H1 (cell line): Measurements from ENCODE around the gene CCNE1. TPM values are rescaled to one million over a fixed set of nuclear protein-coding genes. Genes with fewer than 3 reads are reported as not detected.
A peak's percentile ranks its signal among the peaks of the same experiment; 100 is the strongest.

ENCODE experiments used
- CTCF ChIA-PET: fragments of 300-600 bp; sonication (Branson Sonifier 250); formaldehyde crosslinking; loops from one replicate; lab custom pipeline; 2021; ENCODE audit not compliant: partially characterized antibody; lab: Charles Lee
- POLR2A ChIA-PET: fragments of 300-600 bp; sonication (Branson Sonifier 250); formaldehyde crosslinking; loops from one replicate; lab custom pipeline; 2021; ENCODE audit warnings: inconsistent platforms; ENCODE audit not compliant: partially characterized antibody; lab: Charles Lee
- DNase-seq, 2 experiments: peaks; one replicate each; pipeline versions ENCODE4 v3.0.0 to v3.0.0-alpha.2; 2010 to 2022; ENCODE audit warnings: low spot score in 2 of 2, low read depth in 1 of 2, mixed read lengths in 1 of 2
- FAIRE-seq: peaks from 2 replicates; lab custom pipeline; 2011; peaks lifted over from hg19 to GRCh38; lab: Jason Lieb, UNC
- H2AFZ ChIP-seq: 2 replicates; pipeline ENCODE4 v1.8.1; 2012; ENCODE audit warnings: low read length, inconsistent platforms
- H2AK5ac ChIP-seq: 2 replicates; pipeline ENCODE4 v1.6.1; 2013; ENCODE audit warnings: low read depth, low read length
- H2BK120ac ChIP-seq: replicated peaks from 2 replicates; pipeline ENCODE3; 2013; ENCODE audit warnings: low read depth, low read length, inconsistent platforms
- H2BK12ac ChIP-seq: 2 replicates; pipeline ENCODE4 v1.6.1; 2013; ENCODE audit warnings: low read depth, low read length
- H2BK15ac ChIP-seq: 2 replicates; pipeline ENCODE4 v1.6.1; 2013; ENCODE audit warnings: low read length
- H2BK20ac ChIP-seq: 2 replicates; pipeline ENCODE4 v1.6.1; 2013; ENCODE audit warnings: low read length
- H2BK5ac ChIP-seq: 2 replicates; pipeline ENCODE4 v1.6.1; 2013; ENCODE audit warnings: low read depth, low read length
- H3K14ac ChIP-seq: 2 replicates; pipeline ENCODE4 v1.6.1; 2013; ENCODE audit warnings: inconsistent platforms; ENCODE audit not compliant: insufficient read length
- H3K18ac ChIP-seq: 2 replicates; pipeline ENCODE4 v1.6.1; 2013; ENCODE audit warnings: low read length; ENCODE audit errors: extremely low read depth
- H3K23ac ChIP-seq: 2 replicates; pipeline ENCODE4 v1.6.1; 2013; ENCODE audit warnings: inconsistent platforms; ENCODE audit not compliant: insufficient read length
- H3K23me2 ChIP-seq: 2 replicates; pipeline ENCODE4 v1.6.1; 2013; ENCODE audit warnings: low read depth, low read length
- H3K27ac ChIP-seq: 2 replicates; pipeline ENCODE4 v1.6.1; 2011; ENCODE audit warnings: low read depth, low read length, inconsistent platforms
- H3K27me3 ChIP-seq, 4 experiments: replicated peaks in 1 of 4; 1 replicate in 1 of 4; 2 replicates in 3 of 4; pipeline versions ENCODE4 v1.6.1 to v1.8.1; 2011 to 2013; ENCODE audit warnings: low read length in 3 of 4, mild to moderate bottlenecking in 3 of 4, inconsistent platforms in 2 of 4, mixed read lengths in 2 of 4, moderate library complexity in 1 of 4; ENCODE audit not compliant: control insufficient read depth in 3 of 4, insufficient read depth in 3 of 4; ENCODE audit errors: extremely low read depth in 1 of 4
- H3K36me3 ChIP-seq, 4 experiments: 2 replicates each; pipeline versions ENCODE4 v1.6.1 to v1.8.1; 2011 to 2013; ENCODE audit warnings: mild to moderate bottlenecking in 4 of 4, low read length in 3 of 4, moderate library complexity in 2 of 4, control low read depth in 1 of 4, inconsistent platforms in 1 of 4; ENCODE audit not compliant: insufficient read depth in 4 of 4, control insufficient read depth in 2 of 4
- H3K4ac ChIP-seq: replicated peaks from 2 replicates; pipeline ENCODE3; 2013; ENCODE audit warnings: low read length, low read depth, mixed read lengths, inconsistent platforms; ENCODE audit not compliant: insufficient read length
- H3K4me1 ChIP-seq, 4 experiments: replicated peaks in 1 of 4; 1 replicate in 1 of 4; 2 replicates in 3 of 4; pipeline versions ENCODE4 v1.6.1 to v1.8.1; 2011 to 2013; ENCODE audit warnings: low read length in 3 of 4, inconsistent platforms in 2 of 4, mixed read lengths in 1 of 4; ENCODE audit not compliant: insufficient read depth in 4 of 4, control insufficient read depth in 3 of 4
- H3K4me2 ChIP-seq, 2 experiments: 2 replicates each; pipeline versions ENCODE4 v1.6.1 to v1.8.1; 2011 to 2013; ENCODE audit warnings: low read depth in 2 of 2, low read length in 2 of 2, control low read depth in 1 of 2, inconsistent platforms in 1 of 2, mild to moderate bottlenecking in 1 of 2; ENCODE audit not compliant: insufficient read depth in 1 of 2
- H3K4me3 ChIP-seq, 4 experiments: fragments of 200-600, 300-600 bp in 1 of 4; sonication (generic), shearing (Covaris generic), sonication (Bioruptor Twin) in 1 of 4; 2 replicates each; pipeline versions ENCODE4 v1.5.1 to v1.8.1; 2011 to 2016; ENCODE audit warnings: low read length in 4 of 4, low read depth in 3 of 4, control low read depth in 2 of 4, inconsistent platforms in 2 of 4, mild to moderate bottlenecking in 2 of 4, mixed read lengths in 1 of 4, moderate library complexity in 1 of 4; ENCODE audit not compliant: insufficient read depth in 2 of 4; ENCODE audit errors: extremely low read depth in 1 of 4
- H3K56ac ChIP-seq: replicated peaks from 2 replicates; pipeline ENCODE3; 2013; ENCODE audit warnings: low read depth, mild to moderate bottlenecking, mixed read lengths, low read length, inconsistent platforms; ENCODE audit not compliant: insufficient read length
- H3K79me1 ChIP-seq: 2 replicates; pipeline ENCODE4 v1.6.1; 2013; ENCODE audit warnings: low read depth, low read length, control low read depth
- H3K79me2 ChIP-seq, 2 experiments: 2 replicates each; pipeline versions ENCODE4 v1.6.1 to v1.8.1; 2012 to 2013; ENCODE audit warnings: low read length in 2 of 2, mild to moderate bottlenecking in 2 of 2, inconsistent platforms in 1 of 2; ENCODE audit not compliant: insufficient read depth in 2 of 2, control insufficient read depth in 1 of 2
- H3K9ac ChIP-seq, 4 experiments: replicated peaks in 1 of 4; 1 replicate in 1 of 4; 2 replicates in 3 of 4; pipeline versions ENCODE4 v1.6.1 to v1.8.1; 2011 to 2013; ENCODE audit warnings: low read depth in 3 of 4, low read length in 3 of 4, control low read depth in 2 of 4, mild to moderate bottlenecking in 2 of 4, moderate library complexity in 2 of 4, inconsistent platforms in 1 of 4; ENCODE audit errors: extremely low read depth in 1 of 4
- H3K9me3 ChIP-seq, 2 experiments: 2 replicates each; pipeline versions ENCODE4 v1.6.1 to v1.8.1; 2012 to 2013; ENCODE audit warnings: mild to moderate bottlenecking in 2 of 2, moderate library complexity in 2 of 2, control low read depth in 1 of 2, inconsistent platforms in 1 of 2, low read depth in 1 of 2, low read length in 1 of 2, mixed read lengths in 1 of 2; ENCODE audit not compliant: insufficient read depth in 2 of 2
- H4K20me1 ChIP-seq, 2 experiments: replicated peaks in 1 of 2; 2 replicates each; pipeline versions ENCODE3 to v1.8.1; 2011 to 2013; ENCODE audit warnings: inconsistent platforms in 2 of 2, low read length in 2 of 2, mild to moderate bottlenecking in 1 of 2; ENCODE audit not compliant: insufficient read depth in 2 of 2, control insufficient read depth in 1 of 2
- H4K5ac ChIP-seq: 2 replicates; pipeline ENCODE4 v1.6.1; 2013; ENCODE audit warnings: low read length, low read depth, mixed read lengths, inconsistent platforms; ENCODE audit not compliant: insufficient read length
- H4K8ac ChIP-seq: 2 replicates; pipeline ENCODE4 v1.8.0; 2013; ENCODE audit warnings: mild to moderate bottlenecking, moderate library complexity, low read length, inconsistent platforms; ENCODE audit not compliant: insufficient read depth; ENCODE audit errors: extremely low read depth
- H4K91ac ChIP-seq: replicated peaks from 2 replicates; pipeline ENCODE3; 2013; ENCODE audit warnings: low read length, mixed read lengths, inconsistent platforms; ENCODE audit not compliant: insufficient read length
- CTCF ChIP-seq, 3 experiments: IDR thresholded peaks; 1 replicate in 2 of 3; 2 replicates in 1 of 3; pipeline versions ENCODE4 v1.5.1 to v1.6.1; 2011; ENCODE audit warnings: low read length in 3 of 3, mild to moderate bottlenecking in 3 of 3, inconsistent platforms in 2 of 3, low read depth in 1 of 3, moderate library complexity in 1 of 3; ENCODE audit not compliant: insufficient read depth in 1 of 3; ENCODE audit errors: control extremely low read depth in 1 of 3
- RAD21 ChIP-seq, 2 experiments: IDR thresholded peaks in 1 of 2; conservative IDR thresholded peaks in 1 of 2; 2 replicates each; pipeline ENCODE4 v1.6.1; 2011; ENCODE audit warnings: low read depth in 2 of 2, low read length in 2 of 2, improper control_type of control experiment in 1 of 2, inconsistent platforms in 1 of 2, mild to moderate bottlenecking in 1 of 2, moderate library complexity in 1 of 2
- USF2 ChIP-seq: IDR thresholded peaks from 2 replicates; pipeline ENCODE4 v1.6.1; 2011; ENCODE audit warnings: low read length, improper control_type of control experiment
- WGBS, 2 experiments: shearing (Covaris generic) in 1 of 2; methylation state at CpG; one replicate each; pipeline versions ENCODE4 v1.1.6 to v1.1.7; 2013 to 2015; ENCODE audit warnings: low lambda C conversion rate in 2 of 2, mixed read lengths in 2 of 2, inconsistent platforms in 1 of 2, low coverage in 1 of 2, missing lambda C conversion rate in 1 of 2; ENCODE audit not compliant: insufficient replicate concordance in 2 of 2, insufficient coverage in 1 of 2, insufficient read length in 1 of 2; ENCODE audit errors: extremely low coverage in 1 of 2, missing lambda C conversion rate in 1 of 2; 5-methylcytosine and 5-hydroxymethylcytosine counted together
- polyA plus RNA-seq, 7 experiments: library from polyadenylated mRNA; depleted of rRNA in 3 of 7; stranded (reverse) in 5 of 7; unstranded in 2 of 7; fragments of >200 nt in 5 of 7; fragments of 200-250 nt in 2 of 7; gene quantifications; 1 replicate in 5 of 7; 2 replicates in 1 of 7; 4 replicates in 1 of 7; pipeline versions ENCODE4 v1.2.1 to v1.2.3, GENCODE V29; 2011 to 2013; ENCODE audit warnings: missing spikeins in 2 of 7, mixed read lengths in 2 of 7
- total RNA-seq: library from RNA; stranded (reverse); fragmentation: NEBNext Ultra II Directional; extraction: Animal tissue kit (Norgen Biotek cat#: 25700); gene quantifications from 2 replicates; pipeline ENCODE4 v1.2.1, GENCODE V29; 2021

Gene CCNE1
- total and polyA plus RNA-seq, 2 of the 8 experiments (the other 6 are each of a cell fraction or from before 2014, with no cell fraction given): 43.2 to 44.6 TPM

- Histone ChIP-seq H2BK5ac (no peak overlapping the region), H4K91ac (no peak overlapping the region), H3K56ac (no peak overlapping the region), H3K27me3 (no peaks in the 10 kb centered on the region), H3K9ac (no peak overlapping the region), H3K79me2 (no peaks in the 10 kb centered on the region), H4K8ac (no peak overlapping the region), H4K5ac (no peak overlapping the region), H2BK120ac (no peak overlapping the region), H3K79me1 (no peaks in the 10 kb centered on the region), H2BK15ac (peak overlapping the region; percentile 2; the same call in 1 of the 2 replicates), H2AK5ac (no peak overlapping the region), H3K4ac (no peak overlapping the region), H3K4me3 (no peak overlapping the region), H2AFZ (peak overlapping the region; percentile 93), H3K27ac (no peak overlapping the region), H3K23me2 (no peaks in the 10 kb centered on the region), H3K4me2 (peak overlapping the region in 1 of 2 experiments; percentile 46; a peak in 2 of 4 replicates), H3K23ac (no peak overlapping the region), H4K20me1 (peaks cover 0 to 1% of the 10 kb centered on the region in 2 experiments), H3K14ac (no peak overlapping the region), H3K4me1 (peaks cover 0 to 6% (median 3%) of the 10 kb centered on the region in 4 experiments; a peak in 4 of 7 replicates), H3K36me3 (no peaks in the 10 kb centered on the region), H2BK12ac (peak overlapping the region; percentile 29; the same call in 1 of the 2 replicates), H3K9me3 (no peaks in the 10 kb centered on the region), H3K18ac (no peak overlapping the region), H2BK20ac (no peak overlapping the region)
- DNase-seq (peak; percentile 41 to 78), FAIRE-seq (peak; percentile 58)
- 52% methylated on average over 14 of the region's 14 CpGs; no CpG with 5 or more reads in 1 of the 2 experiments for WGBS, 2 experiments
- ChIA-PET CTCF (interaction anchor here (0.6 to 9.6 kb wide), 17 partner anchors 9 to 1069 kb away, joined by 3 to 103 read pairs (median 4); no protein-coding TSS in a partner anchor), POLR2A (interaction anchor here (0.8 kb wide), 1 partner anchor 16 kb away, joined by 4 read pairs; no protein-coding TSS in a partner anchor)
- peak; percentile 72 to 90 (median 77) for TF ChIP-seq CTCF (IDR thresholded peaks at IDR 0.05; ENCODE audit: control extremely low read depth in 1 of 3, insufficient read depth in 1 of 3, low read depth in 1 of 3, low read length in 3 of 3)
- no peak for TF ChIP-seq USF2
- TF ChIP-seq RAD21 (IDR thresholded peaks at IDR 0.05 in 1 of 2, conservative IDR thresholded peaks at IDR 0.05 in 1 of 2; ENCODE audit: low read depth in 2 of 2, low read length in 2 of 2): peak; percentile 45 to 65
Measured at GRCh38 chr19:29771708-29772414, 39.9 kb upstream of the CCNE1 start.
